Measurements from ENCODE around the gene SDSL.

SDSL gene, protein sequence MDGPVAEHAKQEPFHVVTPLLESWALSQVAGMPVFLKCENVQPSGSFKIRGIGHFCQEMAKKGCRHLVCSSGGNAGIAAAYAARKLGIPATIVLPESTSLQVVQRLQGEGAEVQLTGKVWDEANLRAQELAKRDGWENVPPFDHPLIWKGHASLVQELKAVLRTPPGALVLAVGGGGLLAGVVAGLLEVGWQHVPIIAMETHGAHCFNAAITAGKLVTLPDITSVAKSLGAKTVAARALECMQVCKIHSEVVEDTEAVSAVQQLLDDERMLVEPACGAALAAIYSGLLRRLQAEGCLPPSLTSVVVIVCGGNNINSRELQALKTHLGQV

DNA sequence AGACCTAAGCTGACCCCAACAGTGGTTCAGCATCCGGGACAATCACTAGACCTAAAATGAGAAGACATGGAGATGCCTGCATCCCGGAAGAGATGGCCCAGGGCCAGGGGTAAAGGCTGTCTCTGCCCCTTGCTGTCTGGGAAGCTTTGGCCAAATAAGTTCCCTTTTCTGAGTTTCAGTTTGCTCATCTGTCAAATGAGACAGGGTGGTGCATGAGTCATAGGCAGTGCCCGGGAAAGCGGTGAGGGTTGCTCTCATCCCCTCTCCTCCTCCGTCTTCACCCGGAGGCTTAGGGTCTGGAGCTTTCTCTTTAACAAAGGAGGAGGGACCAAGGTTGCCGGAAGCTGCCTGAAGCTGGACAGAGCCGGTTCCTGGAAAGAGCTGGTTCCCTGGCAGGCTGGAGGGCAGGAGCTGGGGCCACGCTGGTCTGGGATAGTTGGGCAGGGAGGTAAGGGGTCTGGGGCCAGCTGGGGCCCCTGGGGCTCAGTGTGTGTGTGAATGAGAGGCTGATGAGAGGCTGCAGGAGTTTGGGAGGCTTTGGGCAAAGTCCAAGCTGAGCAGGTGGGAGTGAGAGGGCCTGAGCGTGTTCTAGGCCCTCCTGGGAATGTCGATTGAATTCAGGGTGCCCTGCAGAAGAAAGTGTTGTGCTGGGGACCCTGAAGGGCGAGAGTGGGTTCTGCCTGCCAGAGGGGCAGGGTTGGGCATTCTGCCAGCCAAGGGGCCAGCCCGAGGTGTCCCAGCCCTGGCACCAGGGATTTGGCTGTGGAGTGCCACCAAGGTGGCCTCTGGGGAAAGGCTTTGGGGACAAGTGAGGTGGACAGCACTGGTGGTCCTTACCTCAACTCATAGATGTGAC lies at the start of gene SDSL:
TSS of gene SDSL (plus strand) at position 351 of the 856 bp plus-strand sequence. CDS start 5,603 bp downstream, outside the sequence.
- DNase-seq (ENCODE audit: low read depth): peak; percentile 74

DNA sequence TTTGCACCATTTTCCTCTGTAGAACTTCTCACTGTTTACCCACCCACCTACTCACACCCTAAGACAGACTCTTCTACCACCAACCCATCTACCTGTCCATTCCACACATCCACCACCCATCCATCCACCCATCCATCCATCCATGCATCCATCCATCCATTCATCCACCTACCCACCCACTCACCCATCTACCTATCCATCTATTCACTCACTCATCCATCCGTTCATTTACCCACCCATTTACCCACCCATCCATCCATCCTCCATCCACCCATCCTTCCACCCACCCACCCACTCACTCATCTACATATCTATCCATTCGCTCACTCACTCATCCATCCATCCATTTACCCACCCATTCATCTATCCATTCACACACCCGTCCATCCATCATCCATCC lies 48.7 kb upstream of the SDSL start:
- no peak for DNase-seq (ENCODE audit: low read depth)

DNA sequence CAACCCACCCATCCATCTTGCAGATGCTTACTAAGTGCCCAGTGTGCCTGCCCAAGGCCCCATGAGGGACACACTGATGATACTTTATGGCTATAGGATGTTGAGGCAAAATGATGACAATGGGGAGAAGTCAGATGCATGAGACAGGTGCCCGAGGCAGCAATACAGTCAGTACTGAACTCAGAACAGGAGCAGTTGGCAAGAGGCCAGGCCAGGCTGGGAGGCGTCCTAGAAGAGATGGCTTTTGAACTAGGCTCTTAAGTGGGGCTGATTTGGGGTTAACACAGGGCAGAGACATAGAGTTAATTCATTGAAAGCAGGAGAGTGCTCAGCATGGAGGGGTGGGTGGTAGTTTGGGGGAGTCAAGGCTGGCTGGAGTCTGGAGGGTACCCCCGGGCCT lies 48.2 kb upstream of the SDSL start:
- no peak for DNase-seq (ENCODE audit: low read depth)

GRCh38 chr12:113374823-113375428 lies 47.3 kb upstream of the SDSL start:
- DNase-seq (ENCODE audit: low read depth): no peak

DNA sequence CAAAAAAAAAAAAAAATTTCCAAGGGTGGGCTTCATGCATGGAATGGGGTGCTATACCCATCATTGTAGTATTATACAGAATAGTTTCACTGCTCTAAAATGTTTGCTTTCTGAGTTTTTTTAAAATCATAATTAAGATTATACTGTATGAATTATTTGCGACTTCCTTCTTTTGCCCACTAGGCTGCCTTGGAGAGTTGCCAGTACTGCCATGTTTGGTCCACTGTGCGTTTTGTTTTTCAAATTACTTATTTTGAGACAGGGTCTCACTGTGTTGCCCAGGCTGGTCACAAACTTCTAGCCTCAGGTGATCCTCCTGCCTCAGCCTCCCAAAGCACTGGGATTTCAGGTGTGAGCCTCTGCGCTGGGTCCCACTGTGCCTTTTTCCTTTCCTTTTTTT lies 43.9 kb upstream of the SDSL start:
- DNase-seq (ENCODE audit: low read depth): no peak

- no peak for DNase-seq (ENCODE audit: low read depth)
Observed at GRCh38 chr12:113381220-113381619, 41.0 kb upstream of the SDSL start.

DNA sequence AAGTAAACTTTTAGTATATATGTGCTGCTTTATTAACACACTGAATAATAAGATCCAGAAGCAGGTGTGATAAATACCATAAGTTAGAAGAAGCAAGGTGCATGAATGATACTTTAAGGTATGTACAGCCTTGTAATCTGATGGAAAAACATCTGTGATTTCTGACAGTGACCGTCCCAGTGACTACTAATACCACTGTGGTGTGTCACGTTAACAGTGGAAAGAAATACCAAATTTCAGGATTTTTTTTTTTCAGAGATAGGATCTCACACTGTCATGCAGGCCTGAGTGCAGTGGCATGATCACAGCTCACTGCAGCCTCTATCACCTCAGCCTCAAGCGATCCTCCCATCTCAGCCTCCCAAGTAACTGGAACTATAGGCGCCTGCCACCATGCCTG lies 40.0 kb upstream of the SDSL start:
- no peak for DNase-seq (ENCODE audit: low read depth)

DNA sequence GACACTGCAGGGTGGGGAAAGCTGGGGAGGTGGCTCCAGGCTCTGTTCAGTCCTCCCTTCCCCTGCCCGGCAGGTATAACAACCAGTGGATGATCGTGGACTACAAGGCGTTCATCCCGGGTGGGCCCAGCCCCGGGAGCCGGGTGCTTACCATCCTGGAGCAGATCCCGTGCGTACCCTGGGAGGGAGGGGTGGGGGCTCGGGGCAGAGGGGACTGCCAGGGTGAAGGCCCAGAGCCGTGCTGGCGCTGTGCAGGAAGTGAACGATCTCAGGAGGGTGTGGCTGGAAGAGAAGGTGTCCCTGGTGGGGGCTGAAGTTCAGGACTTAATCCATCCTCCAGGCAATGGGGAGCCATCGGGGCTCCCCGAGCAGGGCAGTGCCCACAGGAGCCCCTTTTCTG lies 37.4 kb upstream of the SDSL start:
- no peak for DNase-seq (ENCODE audit: low read depth)

- no peak for DNase-seq (ENCODE audit: low read depth)
Observed at GRCh38 chr12:113385282-113385882, 36.8 kb upstream of the SDSL start.

DNA sequence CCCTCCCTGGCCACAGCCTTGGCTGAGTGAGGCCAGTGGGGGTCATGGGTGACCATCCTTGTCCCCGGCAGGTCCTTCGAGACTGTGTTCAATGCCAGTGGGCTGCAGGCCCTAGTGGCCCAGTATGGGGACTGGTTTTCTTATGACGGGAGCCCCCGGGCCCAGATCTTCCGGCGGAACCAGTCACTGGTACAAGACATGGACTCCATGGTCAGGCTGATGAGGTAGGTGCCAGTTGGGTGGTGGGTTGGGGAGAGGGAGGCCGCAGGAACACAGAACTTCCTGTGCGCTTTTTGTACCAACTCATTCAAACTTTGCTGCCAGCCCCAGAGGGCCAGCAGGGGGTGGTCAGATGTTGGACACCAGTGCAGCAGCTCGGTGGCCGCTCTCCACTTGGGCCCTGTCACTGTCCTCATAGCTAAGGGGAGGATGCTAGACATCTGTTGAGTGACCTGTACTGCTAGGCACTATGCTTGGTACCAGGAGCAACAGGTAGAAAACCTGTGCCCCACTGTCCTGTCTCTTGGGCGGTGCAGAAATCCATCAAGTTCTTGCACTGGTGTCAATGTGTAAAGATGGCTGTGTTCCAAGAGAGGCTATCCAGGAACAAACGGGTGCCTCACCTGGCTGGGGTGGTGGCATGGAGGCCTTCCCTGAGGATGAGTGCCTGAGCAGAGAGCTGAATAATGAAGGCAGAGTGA lies 35.2 kb upstream of the SDSL start:
- DNase-seq (ENCODE audit: low read depth): no peak

GRCh38 chr12:113387631-113388030 lies 34.5 kb upstream of the SDSL start:
- no peak for DNase-seq (ENCODE audit: low read depth)

GRCh38 chr12:113388351-113388750 lies 33.8 kb upstream of the SDSL start:
- DNase-seq (ENCODE audit: low read depth): no peak

GRCh38 chr12:113390064-113391043 lies 31.8 kb upstream of the SDSL start:
- DNase-seq (ENCODE audit: low read depth): no peak

GRCh38 chr12:113391145-113391544 lies 31.0 kb upstream of the SDSL start:
- DNase-seq (ENCODE audit: low read depth): no peak

DNA sequence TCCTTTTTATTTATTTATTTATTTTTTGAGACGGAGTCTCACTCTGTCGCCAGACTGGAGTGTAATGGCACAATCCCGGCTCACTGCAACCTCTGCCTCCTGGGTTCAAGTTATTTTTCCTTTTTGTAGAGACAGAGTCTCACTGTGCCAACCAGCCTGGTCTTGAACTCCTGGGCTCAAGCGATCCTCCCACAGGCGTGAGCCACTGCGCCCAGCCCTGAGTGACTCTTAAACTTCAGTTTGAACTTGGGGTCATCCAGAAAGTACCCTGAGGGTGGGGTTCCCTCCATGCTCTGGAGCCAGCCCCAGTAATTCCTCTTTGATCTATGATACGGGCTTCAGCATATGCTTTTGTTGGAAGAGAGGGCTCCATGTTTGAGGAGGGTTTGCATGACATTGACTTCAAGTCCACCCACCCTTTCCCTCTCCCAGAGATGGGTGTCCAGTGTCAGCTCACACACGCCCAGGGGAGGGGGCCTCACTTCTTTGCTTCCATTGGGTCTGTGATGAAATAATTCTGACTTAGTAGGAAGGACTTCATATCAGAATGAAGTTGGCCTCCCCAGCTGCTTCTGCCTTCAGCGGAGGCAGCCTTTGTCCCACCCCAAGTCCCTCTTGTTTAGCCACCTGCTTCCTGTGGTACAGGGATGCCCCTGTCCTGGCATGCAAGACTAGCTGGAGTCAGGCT lies 30.4 kb upstream of the SDSL start:
- no peak for DNase-seq (ENCODE audit: low read depth)

DNA sequence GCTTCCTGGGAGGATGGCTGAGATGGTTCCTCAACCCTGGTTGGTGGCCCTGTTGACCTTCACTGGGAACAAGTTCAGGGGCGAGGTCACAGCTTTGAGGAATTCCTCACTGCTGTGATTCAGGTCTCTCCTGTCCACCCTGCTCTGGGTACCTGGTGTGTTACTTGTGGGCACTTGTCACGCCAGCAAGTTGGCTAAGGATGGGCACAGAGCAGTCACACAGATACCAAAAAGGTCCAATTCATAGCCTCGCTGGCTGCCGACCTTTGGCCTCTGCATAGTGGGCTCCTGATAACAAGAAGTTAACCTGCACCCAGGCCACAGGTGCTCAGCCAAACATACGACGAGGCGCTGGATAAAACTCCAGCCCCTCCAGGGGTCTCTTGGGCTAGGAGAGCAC lies 29.7 kb upstream of the SDSL start:
- no peak for DNase-seq (ENCODE audit: low read depth)

GRCh38 chr12:113392988-113393579 lies 29.1 kb upstream of the SDSL start:
- no peak for DNase-seq (ENCODE audit: low read depth)

DNA sequence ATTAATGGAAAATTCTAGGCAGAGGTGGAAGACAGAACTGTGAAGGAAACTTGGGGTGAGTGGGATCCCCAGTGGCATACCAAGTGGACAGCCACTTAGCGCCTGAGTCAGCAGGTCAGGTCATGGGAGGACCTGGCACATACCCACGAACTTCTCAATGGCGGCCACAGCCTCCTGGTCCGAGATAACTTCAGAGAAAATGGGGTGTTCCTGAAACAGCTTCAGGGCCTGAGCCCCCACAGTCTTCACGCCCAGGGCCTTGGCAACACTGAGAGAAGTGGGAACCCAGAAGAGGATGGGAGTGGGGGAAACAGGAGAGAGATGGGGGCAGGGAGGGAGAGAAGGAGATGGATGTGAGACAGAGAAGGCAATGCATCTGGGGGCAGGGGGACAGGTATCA lies 28.4 kb upstream of the SDSL start:
- no peak for DNase-seq (ENCODE audit: low read depth)

- no peak for DNase-seq (ENCODE audit: low read depth)
Observed at GRCh38 chr12:113395119-113395518, 27.1 kb upstream of the SDSL start.

DNA sequence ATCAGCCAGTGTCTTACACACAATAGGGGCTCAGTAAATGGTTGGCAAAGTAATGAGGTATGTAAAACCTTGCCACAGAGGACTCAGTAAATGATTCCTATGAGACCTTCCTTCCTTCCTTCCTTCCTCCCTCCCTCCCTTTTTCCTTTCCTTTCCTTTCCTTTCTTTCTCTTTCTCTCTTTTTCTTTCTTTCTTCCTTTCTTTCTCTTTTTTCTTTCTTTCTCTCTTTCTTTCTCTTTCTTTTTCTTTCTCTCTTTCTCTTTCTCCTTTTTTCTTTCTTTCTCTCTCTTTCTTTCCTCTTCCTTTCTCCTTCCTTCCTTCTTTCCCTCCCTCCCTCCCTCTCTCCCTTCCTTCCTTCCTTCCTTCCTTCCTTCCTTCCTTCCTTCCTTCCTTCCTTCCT lies 26.0 kb upstream of the SDSL start:
- no peak for DNase-seq (ENCODE audit: low read depth)
